ENCODE measurements around the gene IL6R. TPM values are rescaled to one million over a fixed set of nuclear protein-coding genes. Genes with fewer than 3 reads are reported as not detected.

The IL6R gene
- total RNA-seq, 2 donors from 2014 or later: 11.8 to 21.8 TPM

GRCh38 chr1:154433161-154433764 is 28.1 kb downstream of the IL6R start:
- Histone ChIP-seq H3K27me3 (no peaks in the 10 kb centered on the region), H3K27ac (peak overlapping the region; percentile 82 to 86), H3K4me1 (peaks cover 0 to 73% of the 10 kb centered on the region in 2 donors), H3K36me3 (peaks cover 14% of the 10 kb centered on the region), H3K9me3 (no peaks in the 10 kb centered on the region), H3K4me3 (no peak overlapping the region)
- TF ChIP-seq CTCF (IDR thresholded peaks at IDR 0.05): no peak
- no peak for DNase-seq (ENCODE audit: low spot score)

GRCh38 chr1:154434346-154435085 is 29.4 kb downstream of the IL6R start:
- Histone ChIP-seq H3K36me3 (peaks cover 14% of the 10 kb centered on the region), H3K9me3 (no peaks in the 10 kb centered on the region), H3K27me3 (no peaks in the 10 kb centered on the region), H3K4me1 (peaks cover 0 to 64% of the 10 kb centered on the region in 2 donors), H3K27ac (peak overlapping the region; percentile 82 to 86), H3K4me3 (peak overlapping the region in 1 of 2 donors; percentile 23)
- DNase-seq (ENCODE audit: low spot score): peak; percentile 93
- TF ChIP-seq CTCF (IDR thresholded peaks at IDR 0.05): no peak

- DNase-seq (ENCODE audit: low spot score): no peak
- H3K27ac ChIP-seq: peak overlapping the region; percentile 82 to 86
- no peak for TF ChIP-seq CTCF (IDR thresholded peaks at IDR 0.05)
- H3K4me3 ChIP-seq: no peak overlapping the region
- no peaks in the 10 kb centered on the region for H3K9me3 ChIP-seq
- H3K4me1 ChIP-seq: peaks cover 0 to 52% of the 10 kb centered on the region in 2 donors
- peaks cover 9% of the 10 kb centered on the region for H3K36me3 ChIP-seq
- no peaks in the 10 kb centered on the region for H3K27me3 ChIP-seq
Measured at GRCh38 chr1:154435599-154436200, 30.6 kb downstream of the IL6R start.

- no peak overlapping the region for H3K4me3 ChIP-seq
- peaks cover 0 to 45% of the 10 kb centered on the region in 2 donors for H3K4me1 ChIP-seq
- H3K27me3 ChIP-seq: no peaks in the 10 kb centered on the region
- peaks cover 8% of the 10 kb centered on the region for H3K36me3 ChIP-seq
- no peaks in the 10 kb centered on the region for H3K9me3 ChIP-seq
- no peak for TF ChIP-seq CTCF (IDR thresholded peaks at IDR 0.05)
- DNase-seq (ENCODE audit: low spot score): no peak
- no peak overlapping the region for H3K27ac ChIP-seq
Measured at GRCh38 chr1:154436433-154436832, 31.3 kb downstream of the IL6R start.

- Histone ChIP-seq H3K4me3 (no peak overlapping the region), H3K27me3 (no peaks in the 10 kb centered on the region), H3K27ac (no peak overlapping the region), H3K4me1 (peaks cover 0 to 8% of the 10 kb centered on the region in 2 donors), H3K36me3 (peaks cover 8% of the 10 kb centered on the region), H3K9me3 (no peaks in the 10 kb centered on the region)
- no peak for DNase-seq (ENCODE audit: low spot score)
- no peak for TF ChIP-seq CTCF (IDR thresholded peaks at IDR 0.05)
Measured at GRCh38 chr1:154440036-154440804, 35.1 kb downstream of the IL6R start.

Measured in right atrium auricular region (tissue), 2 donors.